HEK293 (cell line): Measurements from ENCODE around the gene DLGAP3.

Source experiments
- BCL11B ChIP-seq: fragments of 450-650 bp; formaldehyde crosslinking; IDR thresholded peaks from 2 replicates; pipeline ENCODE4 v1.5.1; 2016; ENCODE audit warnings: low read depth, missing biosample characterization, missing genetic modification characterization
- CTCF ChIP-seq: fragments of 450-650 bp; formaldehyde crosslinking; IDR thresholded peaks from 2 replicates; pipeline ENCODE4 v1.5.1; 2016; ENCODE audit warnings: missing biosample characterization, missing genetic modification characterization
- GLI2 ChIP-seq: fragments of 450-650 bp; formaldehyde crosslinking; IDR thresholded peaks from 2 replicates; pipeline ENCODE4; 2017; ENCODE audit warnings: missing biosample characterization, missing genetic modification characterization, low read depth, borderline replicate concordance
- HOXC10 ChIP-seq: sonication (generic); formaldehyde crosslinking; IDR thresholded peaks from 2 replicates; pipeline ENCODE4 v1.8.1; 2023; ENCODE audit warnings: mild to moderate bottlenecking, missing genetic modification reagents
- IKZF3 ChIP-seq: fragments of 450-650 bp; IDR thresholded peaks from 2 replicates; pipeline ENCODE4 v1.5.0; 2018; ENCODE audit warnings: missing biosample characterization, mild to moderate bottlenecking, missing genetic modification characterization, moderate library complexity
- OVOL3 ChIP-seq: fragments of 450-650 bp; formaldehyde crosslinking; IDR thresholded peaks from 2 replicates; pipeline ENCODE4 v1.5.1; 2016; ENCODE audit warnings: missing biosample characterization, missing genetic modification characterization
- PRDM1 ChIP-seq: fragments of 450-650 bp; formaldehyde crosslinking; IDR thresholded peaks from 2 replicates; pipeline ENCODE4; 2016; ENCODE audit warnings: missing biosample characterization, missing genetic modification characterization
- PRDM4 ChIP-seq: fragments of 450-650 bp; formaldehyde crosslinking; IDR thresholded peaks from 2 replicates; pipeline ENCODE4 v1.5.1; 2017; ENCODE audit warnings: missing biosample characterization, missing genetic modification characterization
- TCF7L2 ChIP-seq: IDR thresholded peaks from 2 replicates; pipeline ENCODE4 v1.6.1; 2011; ENCODE audit warnings: low read depth, mild to moderate bottlenecking, inconsistent platforms, low read length, moderate library complexity, borderline replicate concordance
- TSHZ1 ChIP-seq: fragments of 450-650 bp; formaldehyde crosslinking; IDR thresholded peaks from 2 replicates; pipeline ENCODE4 v1.5.1; 2016; ENCODE audit warnings: missing biosample characterization, missing genetic modification characterization, borderline replicate concordance
- ZBTB17 ChIP-seq: fragments of 450-650 bp; formaldehyde crosslinking; IDR thresholded peaks from 2 replicates; pipeline ENCODE4 v1.5.1; 2016; ENCODE audit warnings: missing biosample characterization, missing genetic modification characterization
- ZBTB48 ChIP-seq: fragments of 450-650 bp; formaldehyde crosslinking; IDR thresholded peaks from 2 replicates; pipeline ENCODE4 v1.5.1; 2016; ENCODE audit warnings: missing biosample characterization, missing genetic modification characterization
- ZEB2 ChIP-seq: fragments of 450-650 bp; formaldehyde crosslinking; IDR thresholded peaks from 2 replicates; pipeline ENCODE4 v1.5.1; 2016; ENCODE audit warnings: missing biosample characterization, missing genetic modification characterization
- ZNF133 ChIP-seq: fragments of 450-650 bp; formaldehyde crosslinking; IDR thresholded peaks from 2 replicates; pipeline ENCODE4 v1.5.1; 2016; ENCODE audit warnings: missing biosample characterization, missing genetic modification characterization
- ZNF248 ChIP-seq: fragments of 450-650 bp; formaldehyde crosslinking; IDR thresholded peaks from 2 replicates; pipeline ENCODE4 v1.5.1; 2017; ENCODE audit warnings: missing biosample characterization, missing genetic modification characterization
- ZNF341 ChIP-seq: fragments of 450-650 bp; formaldehyde crosslinking; IDR thresholded peaks from 2 replicates; pipeline ENCODE4; 2016; ENCODE audit warnings: low read depth, missing biosample characterization, missing genetic modification characterization
- ZNF513 ChIP-seq: fragments of 450-650 bp; IDR thresholded peaks from 2 replicates; pipeline ENCODE4 v1.5.1; 2018; ENCODE audit warnings: missing biosample characterization, missing genetic modification characterization
- ZNF548 ChIP-seq: fragments of 450-650 bp; formaldehyde crosslinking; IDR thresholded peaks from 2 replicates; pipeline ENCODE4 v1.5.1; 2016; ENCODE audit warnings: missing biosample characterization, missing genetic modification characterization
- ZNF561 ChIP-seq: fragments of 450-650 bp; IDR thresholded peaks from 2 replicates; pipeline ENCODE4 v1.5.1; 2018; ENCODE audit warnings: missing biosample characterization, missing genetic modification characterization, borderline replicate concordance
- ZNF571 ChIP-seq: fragments of 450-650 bp; formaldehyde crosslinking; IDR thresholded peaks from 2 replicates; pipeline ENCODE4 v1.5.0; 2017; ENCODE audit warnings: missing biosample characterization, missing genetic modification characterization
- ZNF600 ChIP-seq: fragments of 450-650 bp; formaldehyde crosslinking; IDR thresholded peaks from 2 replicates; pipeline ENCODE4 v1.5.1; 2016; ENCODE audit warnings: missing biosample characterization, missing genetic modification characterization
- ZNF704 ChIP-seq: fragments of 450-650 bp; formaldehyde crosslinking; IDR thresholded peaks from 2 replicates; pipeline ENCODE4 v1.5.1; 2016; ENCODE audit warnings: missing biosample characterization, missing genetic modification characterization
- ZNF707 ChIP-seq: fragments of 450-650 bp; formaldehyde crosslinking; IDR thresholded peaks from 2 replicates; pipeline ENCODE4 v1.5.1; 2016; ENCODE audit warnings: missing biosample characterization, missing genetic modification characterization
- ZNF76 ChIP-seq: fragments of 450-650 bp; formaldehyde crosslinking; IDR thresholded peaks from 2 replicates; pipeline ENCODE4; 2016; ENCODE audit warnings: low read depth, missing biosample characterization, missing genetic modification characterization, borderline replicate concordance
- ZNF785 ChIP-seq: fragments of 450-650 bp; formaldehyde crosslinking; IDR thresholded peaks from 2 replicates; pipeline ENCODE4 v1.5.1; 2016; ENCODE audit warnings: missing biosample characterization, missing genetic modification characterization
- TF ChIP-seq, protein P1 (sequence below): fragments of 450-650 bp; formaldehyde crosslinking; IDR thresholded peaks from 2 replicates; pipeline ENCODE4 v1.5.1; 2016; ENCODE audit warnings: missing biosample characterization, missing genetic modification characterization

The DLGAP3 gene

DNA sequence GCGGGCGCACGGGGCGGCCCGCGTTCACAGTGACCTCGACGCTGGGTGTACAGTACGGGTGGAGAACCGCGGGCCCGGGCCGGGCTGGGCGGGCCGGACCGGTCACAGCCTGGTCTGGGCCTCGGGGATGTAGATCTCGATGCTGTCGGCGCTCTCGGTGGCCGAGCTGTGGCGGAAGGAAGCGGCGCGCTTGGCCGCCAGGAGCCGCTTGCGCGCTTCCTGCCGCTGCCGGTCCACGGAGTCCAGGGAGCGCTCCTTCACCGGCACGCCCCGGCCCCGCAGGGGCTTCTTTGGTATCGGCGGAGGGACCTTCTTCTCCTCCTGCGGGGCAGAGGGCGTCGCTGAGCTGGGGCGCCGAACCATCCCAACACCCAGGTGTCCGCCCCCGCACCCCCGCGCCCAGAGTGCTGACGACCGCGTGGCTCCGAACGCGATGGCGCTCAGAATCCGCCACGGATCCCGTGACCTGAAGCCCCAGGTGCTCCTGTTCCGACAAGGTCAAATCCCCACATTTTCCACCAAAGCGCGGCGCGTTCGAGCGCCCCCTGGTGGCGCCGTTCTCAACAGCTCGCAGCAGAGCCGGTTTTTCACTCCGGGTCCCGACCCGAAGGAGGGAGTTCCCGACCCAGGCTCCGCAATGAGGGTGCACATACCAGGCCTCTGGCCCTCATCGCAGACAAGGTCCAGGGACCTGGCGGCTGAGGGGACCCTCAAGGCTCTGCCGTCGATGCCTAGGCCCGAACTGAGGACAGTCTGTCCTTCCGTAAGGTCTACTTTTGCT, 63.3 kb downstream of the DLGAP3 start (continued):
- no peak for TF ChIP-seq ZNF704
- TF ChIP-seq OVOL3 (tag by site-specific recombination): no peak
- no peak for TF ChIP-seq TCF7L2
- TF ChIP-seq ZNF571: no peak
- no peak for TF ChIP-seq ZNF548
- TF ChIP-seq ZNF707 (tag by site-specific recombination): no peak
- peak; percentile 94 for TF ChIP-seq CTCF (tag by site-specific recombination)
- no peak for TF ChIP-seq ZBTB17 (tag by site-specific recombination)
- TF ChIP-seq ZNF248 (tag by site-specific recombination): no peak
- TF ChIP-seq BCL11B: peak; percentile 71; the same call in 1 of the 2 replicates
- TF ChIP-seq ZNF341 (tag by site-specific recombination): no peak
- no peak for TF ChIP-seq TSHZ1 (tag by site-specific recombination)
- TF ChIP-seq IKZF3: peak; percentile 52; the same call in 1 of the 2 replicates
- TF ChIP-seq ZBTB48 (tag by site-specific recombination): no peak
- no peak for TF ChIP-seq PRDM4
- TF ChIP-seq ZNF785 (tag by site-specific recombination): no peak
- peak; percentile 81 for TF ChIP-seq ZEB2 (tag by site-specific recombination)
- TF ChIP-seq ZNF561 (tag by site-specific recombination): 0 out of 2 replicates have a peak, but pooled peaks have one; percentile 35
- no peak for TF ChIP-seq ZNF513
- no peak for TF ChIP-seq HOXC10 (CRISPR knock-in tag)
- peak; percentile 29; the same call in 1 of the 2 replicates for TF ChIP-seq ZNF76 (tag by site-specific recombination)
- TF ChIP-seq, protein P1, sequence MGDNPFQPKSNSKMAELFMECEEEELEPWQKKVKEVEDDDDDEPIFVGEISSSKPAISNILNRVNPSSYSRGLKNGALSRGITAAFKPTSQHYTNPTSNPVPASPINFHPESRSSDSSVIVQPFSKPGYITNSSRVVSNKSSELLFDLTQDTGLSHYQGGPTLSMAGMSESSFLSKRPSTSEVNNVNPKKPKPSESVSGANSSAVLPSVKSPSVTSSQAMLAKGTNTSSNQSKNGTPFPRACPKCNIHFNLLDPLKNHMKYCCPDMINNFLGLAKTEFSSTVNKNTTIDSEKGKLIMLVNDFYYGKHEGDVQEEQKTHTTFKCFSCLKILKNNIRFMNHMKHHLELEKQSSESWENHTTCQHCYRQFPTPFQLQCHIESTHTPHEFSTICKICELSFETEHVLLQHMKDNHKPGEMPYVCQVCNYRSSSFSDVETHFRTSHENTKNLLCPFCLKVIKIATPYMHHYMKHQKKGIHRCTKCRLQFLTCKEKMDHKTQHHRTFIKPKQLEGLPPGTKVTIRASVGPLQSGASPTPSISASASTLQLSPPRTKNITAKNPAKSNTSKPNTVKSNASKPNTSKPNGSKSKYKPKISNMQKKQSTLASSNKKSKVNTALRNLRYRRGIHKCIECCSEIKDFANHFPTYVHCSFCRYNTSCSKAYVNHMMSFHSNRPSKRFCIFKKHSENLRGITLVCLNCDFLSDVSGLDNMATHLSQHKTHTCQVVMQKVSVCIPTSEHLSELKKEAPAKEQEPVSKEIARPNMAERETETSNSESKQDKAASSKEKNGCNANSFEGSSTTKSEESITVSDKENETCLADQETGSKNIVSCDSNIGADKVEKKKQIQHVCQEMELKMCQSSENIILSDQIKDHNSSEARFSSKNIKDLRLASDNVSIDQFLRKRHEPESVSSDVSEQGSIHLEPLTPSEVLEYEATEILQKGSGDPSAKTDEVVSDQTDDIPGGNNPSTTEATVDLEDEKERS (tag by site-specific recombination): no peak
- no peak for TF ChIP-seq ZNF133
- no peak for TF ChIP-seq PRDM1 (tag by site-specific recombination)
- TF ChIP-seq ZNF600 (tag by site-specific recombination): peak; percentile 74; the same call in 1 of the 2 replicates
- TF ChIP-seq GLI2 (tag by site-specific recombination): no peak
